Hepatocyte (in vitro differentiated cells): ENCODE data around the gene TM4SF1.

ENCODE experiments used
- CTCF ChIP-seq: fragments of 200-600 bp; sonication (generic); IDR thresholded peaks from 2 replicates; pipeline ENCODE4 v1.5.1; 2016; ENCODE audit warnings: antibody characterized with exemption, mild to moderate bottlenecking; ENCODE audit not compliant: poor library complexity
- EZH2 ChIP-seq: fragments of 200-600 bp; sonication (generic); IDR thresholded peaks from 2 replicates; pipeline ENCODE4 v1.6.1; 2016; ENCODE audit warnings: antibody characterized with exemption, mild to moderate bottlenecking, borderline replicate concordance
- EZH2phosphoT487 ChIP-seq: fragments of 200-600 bp; sonication (generic); IDR thresholded peaks from one replicate; pipeline ENCODE4 v1.6.1; 2018; ENCODE audit warnings: antibody characterized with exemption, mild to moderate bottlenecking, low read depth, moderate library complexity; ENCODE audit not compliant: unreplicated experiment, severe bottlenecking

GRCh38 chr3:149366941-149367840 is 10.3 kb downstream of the TM4SF1 start:
- no peak for TF ChIP-seq CTCF
- TF ChIP-seq EZH2: no peak
- TF ChIP-seq EZH2phosphoT487: no peak
